Measurements from ENCODE around the gene PRKG2. TPM values are rescaled to one million over a fixed set of nuclear protein-coding genes. Genes with fewer than 3 reads are reported as not detected.
A peak's percentile ranks its signal among the peaks of the same experiment; 100 is the strongest.

The PRKG2 gene
- total RNA-seq, 1 experiment from 2014 or later = 0.59 TPM

DNA sequence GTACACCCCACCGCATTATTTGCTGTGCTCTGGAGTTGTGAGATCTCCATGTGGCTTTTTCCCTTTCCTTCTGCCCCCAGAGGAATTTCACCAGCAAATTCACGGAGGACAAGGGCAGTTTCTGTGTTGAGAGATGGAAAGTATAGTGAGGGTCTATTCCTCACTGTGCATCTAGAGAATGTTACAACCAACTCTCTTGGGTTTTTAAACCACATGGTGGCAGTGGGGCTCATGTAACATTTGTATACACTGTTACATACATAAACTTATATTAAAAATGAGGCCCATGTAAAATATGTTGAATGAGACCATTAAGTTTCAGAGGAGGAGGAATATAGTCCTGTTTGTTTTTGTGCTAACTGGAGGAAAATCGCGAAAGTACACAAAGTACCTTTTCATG lies 909 bp upstream of the PRKG2 start:
- intact Hi-C loops (cut with micrococcal nuclease; ENCODE audit: unreplicated experiment) (no loop called here), in situ Hi-C loops (cut with HindIII; ENCODE audit: low pct_unique_long_range_greater_than_20kb, low sequenced_read_pairs) (no loop called here)
- no peak overlapping the region for H3K27ac ChIP-seq (ENCODE audit: low read length)
- CTCF ChIA-PET = interaction anchor here (0.5 kb wide), 1 partner anchor 160 kb away, joined by 3 read pairs; no protein-coding TSS in a partner anchor
- H3K9me3 ChIP-seq (ENCODE audit: control insufficient read depth, insufficient read depth, low read depth, low read length) = no peaks in the 10 kb centered on the region
- DNase-seq (ENCODE audit: low read depth, low spot score) = no peak
- no peak for ATAC-seq
- TF ChIP-seq POLR2AphosphoS5 (IDR thresholded peaks at IDR 0.05; ENCODE audit: low read depth, low read length) (no peak), REST (IDR thresholded peaks at IDR 0.05; ENCODE audit: insufficient read depth in 1 of 2, low read depth in 2 of 2, low read length in 1 of 2) (no peak), TCF7L2 (IDR thresholded peaks at IDR 0.05; ENCODE audit: low read depth, low read length) (no peak), SIN3A (IDR thresholded peaks at IDR 0.05; ENCODE audit: borderline replicate concordance, insufficient read depth, low read depth, low read length) (no peak), CTCF (IDR thresholded peaks at IDR 0.05) (no peak)
- H3K4me1 ChIP-seq (ENCODE audit: control insufficient read depth, insufficient read depth, low read length) = no peaks in the 10 kb centered on the region
- no peaks in the 10 kb centered on the region for H3K36me3 ChIP-seq (ENCODE audit: control insufficient read depth, insufficient read depth, low read length)
- peaks cover 2% of the 10 kb centered on the region; the same call in 1 of the 2 replicates for H3K27me3 ChIP-seq (ENCODE audit: control insufficient read depth, insufficient read depth, low read length)
- POLR2A ChIA-PET = no interaction called here
- BruUV-seq (replicated peaks) = no TSS peak
- H3K4me3 ChIP-seq (ENCODE audit: low read depth in 2 of 2, low read length in 2 of 2) = peak overlapping the region in 1 of 2 experiments; percentile 61; a peak in 3 of 4 replicates

DNA sequence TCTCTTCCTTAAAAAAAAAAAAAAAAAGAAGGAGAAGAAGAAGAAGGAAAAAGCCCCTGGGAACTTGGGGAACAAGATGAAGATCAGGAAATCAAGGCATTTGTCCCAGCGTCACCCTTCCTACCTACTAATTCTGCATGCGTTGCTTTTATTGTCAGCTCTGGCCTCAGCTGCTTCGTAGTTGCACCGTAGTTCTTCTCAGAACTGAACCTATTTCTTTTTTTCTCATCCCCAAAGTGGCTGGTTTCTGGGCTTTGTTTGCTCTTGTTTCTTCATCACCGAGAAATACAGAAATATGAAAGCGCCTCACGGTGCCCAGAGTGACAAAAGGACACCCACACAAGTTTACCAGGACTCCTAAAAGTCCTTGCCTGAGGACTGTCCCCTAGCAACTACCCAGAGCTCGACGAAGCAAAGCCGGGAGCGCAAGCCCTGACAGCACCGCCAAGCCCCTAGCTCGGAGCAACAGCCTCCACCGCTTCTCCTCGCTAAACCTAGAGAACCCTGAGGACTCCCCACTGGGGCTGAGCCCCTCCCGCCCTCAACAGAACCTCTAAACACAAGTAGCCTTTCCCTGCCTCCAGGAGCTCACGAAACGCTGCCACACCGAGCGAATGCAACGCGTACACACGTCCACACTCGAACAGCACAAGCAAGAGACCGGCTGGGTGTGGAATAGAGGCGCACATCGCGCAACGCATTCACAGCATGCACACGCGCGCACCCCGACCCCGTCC lies 710 bp downstream of the PRKG2 start:
- peaks cover 2% of the 10 kb centered on the region; the same call in 1 of the 2 replicates for H3K27me3 ChIP-seq (ENCODE audit: control insufficient read depth, insufficient read depth, low read length)
- ChIA-PET CTCF (no interaction called here), POLR2A (no interaction called here)
- ATAC-seq = peak; percentile 76
- no peak overlapping the region for H3K27ac ChIP-seq (ENCODE audit: low read length)
- H3K4me1 ChIP-seq (ENCODE audit: control insufficient read depth, insufficient read depth, low read length) = no peaks in the 10 kb centered on the region
- intact Hi-C loops (cut with micrococcal nuclease; ENCODE audit: unreplicated experiment) = no loop called here
- no peak for DNase-seq (ENCODE audit: low read depth, low spot score)
- peak overlapping the region; percentile 35 to 61 for H3K4me3 ChIP-seq (ENCODE audit: low read depth in 2 of 2, low read length in 2 of 2)
- H3K36me3 ChIP-seq (ENCODE audit: control insufficient read depth, insufficient read depth, low read length) = no peaks in the 10 kb centered on the region
- BruUV-seq (replicated peaks) = no TSS peak
- TF ChIP-seq REST (IDR thresholded peaks at IDR 0.05; ENCODE audit: insufficient read depth in 1 of 2, low read depth in 2 of 2, low read length in 1 of 2) (no peak), CTCF (IDR thresholded peaks at IDR 0.05) (no peak), TCF7L2 (IDR thresholded peaks at IDR 0.05; ENCODE audit: low read depth, low read length) (no peak), SIN3A (IDR thresholded peaks at IDR 0.05; ENCODE audit: borderline replicate concordance, insufficient read depth, low read depth, low read length) (no peak), POLR2AphosphoS5 (IDR thresholded peaks at IDR 0.05; ENCODE audit: low read depth, low read length) (no peak)
- in situ Hi-C loops (cut with HindIII; ENCODE audit: low pct_unique_long_range_greater_than_20kb, low sequenced_read_pairs) = no loop called here
- H3K9me3 ChIP-seq (ENCODE audit: control insufficient read depth, insufficient read depth, low read depth, low read length) = no peaks in the 10 kb centered on the region
